COLO668 (cell line): ENCODE measurements around the gene PRPF18.

Experiments used
- DNase-seq: peaks from one replicate; lab custom pipeline; 2025; ENCODE audit not compliant: unreplicated experiment; lab: John Stamatoyannopoulos, UW

The PRPF18 gene

DNA sequence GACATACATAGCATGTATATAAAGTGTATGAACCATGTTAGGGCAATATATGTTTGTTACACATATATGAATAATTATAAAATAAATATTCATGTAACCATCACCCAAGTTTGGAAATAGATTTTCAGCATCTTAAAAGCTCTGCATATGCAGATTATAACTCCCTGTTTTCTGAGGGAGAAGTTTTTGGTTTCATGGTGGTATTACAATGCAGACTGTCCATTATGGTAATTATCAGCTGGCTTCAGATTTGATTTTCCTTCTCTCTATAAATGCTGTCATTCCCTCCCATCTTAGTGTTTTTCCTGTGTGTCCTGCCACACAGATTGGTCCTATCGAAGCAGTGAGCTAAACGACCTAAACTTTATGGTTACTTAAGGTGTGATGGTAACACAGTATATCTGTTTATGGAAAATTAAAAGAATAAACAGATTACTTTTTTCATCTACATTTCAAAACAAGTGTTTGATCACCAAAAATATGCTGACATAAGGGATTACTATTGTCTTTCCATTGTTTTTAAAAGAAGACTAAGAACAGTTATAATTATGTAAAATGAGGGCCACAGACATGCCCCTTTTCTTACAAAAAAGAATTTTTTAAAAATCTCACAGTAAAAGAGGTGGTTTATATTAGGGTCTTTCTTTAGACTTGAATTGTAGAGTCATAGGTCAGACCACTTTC is 17.7 kb downstream of the PRPF18 start:
- no peak for DNase-seq

DNA sequence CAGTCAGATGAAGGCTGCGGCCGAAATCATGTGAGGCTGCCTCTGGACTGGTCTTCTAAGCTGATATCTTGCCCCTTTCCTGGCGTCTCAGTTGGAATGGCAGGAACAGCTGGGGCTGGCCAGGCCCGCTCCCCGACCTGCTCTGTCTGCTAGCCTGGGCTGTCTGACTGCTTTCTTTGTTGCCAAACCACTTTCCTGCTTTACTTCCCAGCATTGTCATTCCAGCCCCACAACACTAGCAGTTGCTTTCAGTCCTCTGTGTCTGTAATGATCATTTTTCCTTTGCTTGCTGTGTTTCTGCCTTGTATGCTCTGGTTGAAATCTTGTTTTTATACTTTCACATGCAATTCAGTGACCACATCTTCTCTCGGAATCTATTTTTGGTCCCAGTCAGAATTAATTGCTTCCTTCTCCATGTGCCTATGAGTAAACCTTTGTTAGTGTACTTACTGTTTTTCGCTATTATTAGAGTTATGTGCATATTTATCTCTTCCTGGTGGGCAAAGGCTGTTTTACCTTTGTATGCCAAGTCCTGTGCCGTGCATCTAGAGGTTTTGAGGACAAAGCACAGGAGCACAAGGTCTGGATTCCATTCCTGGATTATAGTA is 21.6 kb downstream of the PRPF18 start:
- DNase-seq, result no peak

DNA sequence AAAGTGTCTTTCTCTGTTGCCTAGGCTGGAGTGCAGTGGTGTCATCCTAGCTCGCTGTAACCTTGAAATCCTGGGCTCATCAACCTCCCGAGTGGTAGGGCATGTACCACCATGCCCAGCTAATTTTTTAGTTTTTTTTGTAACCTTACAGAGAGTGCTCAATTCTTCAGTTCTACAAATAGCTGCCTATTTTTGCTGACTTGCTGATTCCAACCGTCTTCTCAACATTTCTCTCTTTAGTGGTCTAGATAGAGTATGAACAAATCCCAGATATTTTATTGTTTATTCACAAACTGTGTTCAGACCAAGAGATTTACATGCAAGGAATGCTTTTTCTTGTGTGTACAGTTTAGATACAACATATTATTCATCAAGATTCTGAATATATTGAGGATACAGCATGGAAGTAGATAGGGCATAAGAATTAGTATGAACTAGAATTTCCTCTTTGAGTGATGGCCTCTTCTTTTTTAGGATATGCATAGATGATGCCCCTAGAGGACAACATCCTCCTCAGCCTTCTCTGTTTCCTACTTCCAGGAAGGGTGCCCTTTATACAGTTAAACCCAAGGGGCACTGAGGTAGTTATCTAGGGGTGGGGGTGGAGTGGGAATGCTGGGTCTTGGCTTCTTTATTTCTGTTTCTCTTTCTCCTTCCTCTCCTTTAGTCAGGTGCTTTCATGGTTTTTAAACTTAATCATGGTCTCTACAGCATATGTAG is 26.0 kb downstream of the PRPF18 start:
- DNase-seq, result no peak

- no peak for DNase-seq
These were observed 26.8 kb downstream of the PRPF18 start for GRCh38 chr10:13613519-13613918.

DNA sequence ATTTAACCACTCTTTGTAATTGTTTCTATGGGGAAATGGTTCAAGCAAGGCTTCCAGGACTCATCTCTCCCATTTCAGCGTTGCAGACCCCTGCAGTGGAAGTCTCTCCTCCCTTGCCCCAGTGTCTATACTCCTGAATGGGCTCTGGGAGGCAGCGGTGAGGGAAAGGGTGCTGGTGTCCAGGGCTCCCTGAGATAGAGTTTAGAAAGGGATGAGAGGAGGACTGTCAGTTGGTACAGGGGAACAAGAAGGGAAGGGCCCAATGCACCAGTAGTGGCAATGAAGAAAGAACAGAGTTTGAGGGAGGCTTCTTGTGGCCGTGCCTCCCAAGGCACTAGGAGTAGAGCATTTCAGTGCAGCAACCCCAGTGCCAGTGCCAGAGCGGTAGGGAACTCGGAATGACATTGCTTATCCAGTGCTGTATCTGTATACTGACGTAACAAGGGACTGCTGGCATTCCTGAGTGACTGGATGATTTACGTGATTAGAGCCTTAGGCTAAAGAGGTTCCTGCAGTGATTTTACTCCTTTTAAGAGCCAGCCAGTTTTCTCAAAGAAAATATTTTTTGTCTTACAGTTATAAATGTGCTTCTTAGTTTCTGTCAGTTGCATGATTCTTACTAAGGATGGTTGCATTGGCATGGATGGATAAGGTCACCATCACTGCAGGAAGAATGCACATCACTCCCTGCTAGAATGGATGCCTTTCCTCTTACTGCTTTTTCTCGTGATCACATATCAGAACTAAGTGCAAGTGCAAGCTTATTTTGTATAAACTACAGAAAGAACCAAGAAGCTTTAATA is 28.0 kb downstream of the PRPF18 start:
- no peak for DNase-seq

DNA sequence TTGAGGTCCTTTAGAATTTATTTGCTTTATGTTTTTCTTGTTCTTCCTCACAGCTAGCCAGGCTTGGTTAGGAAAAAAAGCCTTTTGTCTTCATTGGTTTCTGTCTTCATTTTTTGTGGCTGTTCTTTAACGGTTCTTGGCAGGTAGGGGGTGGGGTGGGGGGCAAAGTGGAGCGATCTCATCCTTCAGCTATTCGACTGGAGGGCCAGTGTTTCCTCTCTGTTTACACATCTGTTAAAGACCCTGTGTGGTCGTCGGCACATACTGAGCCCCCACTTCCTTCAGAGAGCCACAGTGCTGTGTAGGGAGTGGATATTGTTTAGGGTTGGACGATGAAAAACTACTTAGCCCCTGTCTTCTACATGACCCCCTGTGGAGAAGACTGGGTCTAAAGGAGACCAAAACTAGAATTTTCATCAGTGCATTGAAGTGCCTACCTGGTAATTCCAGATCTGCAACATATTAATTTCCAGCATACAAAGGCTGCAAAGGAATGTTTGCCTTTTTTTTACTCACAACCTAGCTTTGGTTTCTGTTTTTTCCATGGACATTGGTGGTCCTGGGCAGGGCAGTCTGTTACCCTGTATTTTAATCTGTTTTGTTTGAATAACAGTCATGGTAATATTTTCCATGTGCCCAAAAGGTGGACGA is 29.0 kb downstream of the PRPF18 start:
- no peak for DNase-seq

DNA sequence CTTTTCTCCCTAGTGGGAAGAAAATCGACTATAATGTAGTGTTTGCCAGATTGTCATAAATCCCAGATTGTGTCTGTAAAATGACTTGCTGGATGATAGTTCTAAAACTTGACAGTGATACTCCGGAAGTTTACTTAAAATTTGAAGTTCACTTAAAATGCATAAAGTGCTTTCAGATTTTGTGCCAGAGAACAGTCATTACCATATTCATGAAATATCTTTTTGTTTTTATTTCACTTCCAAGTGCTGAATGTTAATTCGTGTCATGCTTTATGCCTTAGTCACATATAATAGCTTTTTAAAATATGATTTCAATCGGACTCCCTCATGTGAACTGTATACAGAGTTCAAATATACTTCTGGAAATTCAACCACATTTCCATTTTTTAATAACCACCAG is 30.4 kb downstream of the PRPF18 start:
- DNase-seq, result no peak

- DNase-seq, result no peak
These were observed 35.2 kb downstream of the PRPF18 start for GRCh38 chr10:13621931-13622330.

- no peak for DNase-seq
These were observed 37.9 kb downstream of the PRPF18 start for GRCh38 chr10:13624630-13625029.

DNA sequence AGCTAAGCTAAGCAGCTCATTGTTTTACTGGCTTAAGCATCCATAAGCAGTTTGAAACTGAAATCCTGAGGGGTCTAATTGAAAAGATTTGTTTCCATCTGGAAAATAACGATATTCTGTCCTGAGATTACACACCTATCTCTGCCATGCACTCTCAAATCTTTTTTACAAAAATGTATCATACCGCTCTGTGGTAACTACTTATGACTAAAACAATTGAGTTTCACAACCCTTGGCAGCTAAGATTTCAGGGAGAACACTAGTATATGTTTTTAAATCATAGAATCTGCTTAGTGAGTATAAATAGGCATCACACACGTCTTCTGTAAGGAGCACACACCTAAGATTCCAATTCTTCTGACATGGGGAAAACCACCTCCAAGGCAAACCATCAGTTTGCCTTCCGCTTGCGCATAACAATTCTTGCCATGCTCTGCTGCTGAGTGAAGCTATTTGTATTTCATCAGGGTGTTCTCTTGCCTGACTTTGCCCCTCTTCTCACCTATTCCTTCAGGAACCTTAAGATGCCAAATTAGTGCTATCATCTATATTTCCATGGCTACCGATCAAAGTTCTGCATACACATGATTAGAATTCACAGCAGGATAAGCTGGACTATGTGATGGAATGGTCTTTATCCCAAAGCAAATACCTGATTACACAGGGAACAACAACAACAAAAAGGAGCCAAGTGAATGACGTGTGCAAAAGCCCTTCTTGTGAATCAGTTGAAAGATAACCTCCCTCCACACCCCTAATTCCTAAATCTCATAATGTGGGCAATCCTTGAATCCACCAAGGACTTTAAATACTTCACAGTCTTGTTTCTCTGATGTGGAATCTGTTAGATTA is 40.9 kb downstream of the PRPF18 start:
- DNase-seq, result no peak

DNA sequence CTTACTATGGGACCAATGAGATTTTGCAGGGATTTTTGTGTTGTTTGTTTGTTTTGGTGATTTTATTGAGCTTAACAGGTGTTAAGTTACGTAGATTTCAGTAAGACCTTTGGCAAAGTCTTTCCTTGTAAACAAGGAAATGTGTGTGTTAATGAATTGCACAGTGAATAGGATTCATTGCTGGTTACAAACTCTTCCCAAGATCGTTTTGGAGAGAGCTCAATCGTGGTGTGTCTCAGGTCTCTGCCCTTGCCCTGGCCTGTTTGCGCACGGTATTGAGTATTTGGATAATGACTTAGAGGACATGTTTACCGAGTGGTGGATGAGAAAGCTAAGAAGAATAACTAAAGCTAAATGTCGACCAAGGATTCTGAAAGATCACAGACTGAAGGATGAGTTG is 41.9 kb downstream of the PRPF18 start:
- DNase-seq, result no peak

- DNase-seq, result no peak
These were observed 42.4 kb downstream of the PRPF18 start for GRCh38 chr10:13629116-13629515.

DNA sequence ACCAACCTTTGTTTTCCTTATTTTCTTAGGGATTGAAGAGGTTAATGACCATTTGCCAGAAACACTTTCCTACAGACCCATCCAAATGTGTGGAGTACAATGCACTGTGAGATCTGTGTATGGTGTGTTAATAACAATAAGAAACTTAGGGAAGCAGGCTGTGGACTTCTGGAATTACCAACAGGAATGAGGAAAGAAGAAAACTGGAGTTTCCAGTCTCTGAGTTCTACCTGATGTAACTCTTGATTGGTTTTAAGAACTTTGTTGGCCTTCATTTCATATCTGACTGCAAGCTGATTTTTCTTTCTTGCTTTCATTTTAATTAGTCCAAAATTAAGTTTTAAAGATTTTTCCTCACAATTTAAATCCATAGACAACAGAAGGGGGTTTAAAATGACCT is 43.5 kb downstream of the PRPF18 start:
- no peak for DNase-seq

DNA sequence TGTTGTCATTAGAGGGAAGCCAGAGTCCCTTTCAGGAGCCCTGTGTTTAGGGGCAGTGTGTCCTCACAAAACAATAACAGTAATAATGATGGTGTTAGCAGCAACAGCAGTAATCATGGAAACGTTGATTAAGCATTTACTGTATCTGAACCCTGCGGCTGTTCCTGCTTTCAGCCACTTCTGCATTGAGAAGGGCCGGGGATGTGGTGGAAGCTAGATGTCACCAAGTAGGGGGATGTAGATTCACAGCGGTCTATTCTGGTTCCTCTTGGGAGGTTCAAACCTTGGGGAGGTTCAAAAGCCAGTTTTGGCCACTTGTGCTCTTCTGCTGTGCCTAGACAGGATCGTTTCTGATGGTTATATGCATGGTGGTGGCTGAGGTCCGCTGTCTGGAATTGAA is 44.8 kb downstream of the PRPF18 start:
- no peak for DNase-seq

GRCh38 chr10:13632440-13632839 is 45.7 kb downstream of the PRPF18 start:
- no peak for DNase-seq

DNA sequence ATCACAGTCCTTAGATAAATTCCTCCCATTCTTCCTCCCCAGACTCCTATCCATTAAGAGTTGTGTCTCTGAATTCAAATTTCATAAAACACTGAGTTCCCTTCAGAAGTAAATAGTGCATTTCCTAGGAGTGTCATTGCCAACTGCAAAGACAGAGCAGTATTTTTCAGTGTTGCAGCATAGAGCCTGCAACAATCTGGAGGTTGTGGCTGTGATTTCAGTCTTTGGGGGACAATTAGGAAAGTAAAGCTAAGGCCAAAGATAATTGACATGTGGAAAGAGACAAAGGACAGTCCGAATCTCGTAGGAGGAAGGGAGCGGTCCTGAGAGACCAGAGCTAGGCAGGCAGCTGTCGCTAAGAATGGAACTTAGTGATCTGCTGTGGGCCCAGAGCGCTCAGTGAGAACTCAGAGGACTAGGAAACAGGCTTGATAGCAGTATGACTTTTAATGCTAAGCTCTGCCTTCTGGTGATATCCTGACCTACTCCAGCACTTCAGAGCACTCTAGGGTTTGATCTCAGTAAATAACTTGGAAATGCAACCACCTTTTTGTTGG is 46.2 kb downstream of the PRPF18 start:
- DNase-seq, result no peak

DNA sequence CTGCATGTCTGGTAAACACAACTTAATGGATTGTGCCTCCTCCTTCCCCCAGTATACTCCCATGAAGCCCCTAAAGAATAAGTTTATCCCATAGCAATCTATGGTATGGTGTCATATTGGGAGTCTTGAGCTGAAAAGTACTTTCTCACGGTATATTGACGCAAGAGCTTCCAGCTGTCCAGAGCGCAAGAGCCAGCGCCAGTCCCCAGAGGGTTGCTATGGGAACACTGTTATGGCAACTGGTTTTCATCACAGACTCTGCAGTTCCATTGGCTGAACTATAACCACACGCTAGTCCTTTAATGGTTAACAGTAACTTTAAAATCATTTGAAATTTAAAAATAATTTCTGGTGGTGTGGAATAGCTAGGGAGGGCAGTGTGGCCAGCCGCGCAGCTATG is 46.9 kb downstream of the PRPF18 start:
- no peak for DNase-seq

GRCh38 chr10:13634207-13634606 is 47.4 kb downstream of the PRPF18 start:
- DNase-seq, result no peak

GRCh38 chr10:13636776-13637175 is 50.0 kb downstream of the PRPF18 start:
- no peak for DNase-seq

- DNase-seq, result no peak
These were observed 50.6 kb downstream of the PRPF18 start for GRCh38 chr10:13637303-13637856.
